Neural progenitor cell (in vitro differentiated cells): Measurements from ENCODE around the gene KAZN. TPM values are rescaled to one million over a fixed set of nuclear protein-coding genes. Genes with fewer than 3 reads are reported as not detected.

Experiments used
- DNase-seq: peaks from one replicate; pipeline ENCODE4 v3.0.0-alpha.2; 2016; ENCODE audit warnings: low spot score
- H2AFZ ChIP-seq: fragments of 200-600 bp; sonication (generic); replicated peaks from 2 replicates; pipeline ENCODE4 v1.6.1; 2016; ENCODE audit warnings: antibody characterized with exemption
- H3F3A ChIP-seq: fragments of 200-600 bp; sonication (generic); 2 replicates; pipeline ENCODE4 v1.6.1; 2016; ENCODE audit warnings: antibody characterized with exemption, low read depth
- H3K27ac ChIP-seq: fragments of 200-600 bp; sonication (generic); 2 replicates; pipeline ENCODE4 v1.5.1; 2016; ENCODE audit warnings: mild to moderate bottlenecking
- H3K27me3 ChIP-seq: fragments of 200-600 bp; sonication (generic); 2 replicates; pipeline ENCODE4 v1.6.1; 2016; ENCODE audit warnings: mild to moderate bottlenecking, moderate library complexity
- H3K36me3 ChIP-seq: fragments of 200-600 bp; sonication (generic); 2 replicates; pipeline ENCODE4 v1.5.1; 2016
- H3K4me1 ChIP-seq: fragments of 200-600 bp; sonication (generic); 2 replicates; pipeline ENCODE4 v1.6.1; 2016; ENCODE audit warnings: mixed run types
- H3K4me2 ChIP-seq: fragments of 200-600 bp; sonication (generic); 2 replicates; pipeline ENCODE4 v1.6.1; 2016
- H3K4me3 ChIP-seq: fragments of 200-600 bp; sonication (generic); 2 replicates; pipeline ENCODE4 v1.5.1; 2016
- H3K79me2 ChIP-seq: fragments of 200-600 bp; sonication (generic); 2 replicates; pipeline ENCODE4 v1.6.1; 2016; ENCODE audit warnings: low read depth
- H3K9ac ChIP-seq: fragments of 200-600 bp; sonication (generic); 2 replicates; pipeline ENCODE4 v1.6.1; 2016
- H3K9me3 ChIP-seq: fragments of 200-600 bp; sonication (generic); 2 replicates; pipeline ENCODE4 v1.5.1; 2016; ENCODE audit warnings: low read depth
- H4K20me1 ChIP-seq: fragments of 200-600 bp; sonication (generic); 2 replicates; pipeline ENCODE4 v1.6.1; 2016; ENCODE audit warnings: low read depth
- H3K27ac Mint-ChIP-seq: 3 replicates; pipeline ENCODE4 v1.8.0; 2021; ENCODE audit warnings: mixed read lengths
- H3K27me3 Mint-ChIP-seq: 2 replicates; pipeline ENCODE4 v1.8.0; 2022; ENCODE audit warnings: low read depth, mild to moderate bottlenecking, inconsistent platforms, moderate library complexity, mixed read lengths; ENCODE audit not compliant: insufficient read depth
- H3K36me3 Mint-ChIP-seq: 3 replicates; pipeline ENCODE4 v1.8.0; 2021; ENCODE audit warnings: mixed read lengths
- H3K4me1 Mint-ChIP-seq: 3 replicates; pipeline ENCODE4 v1.8.0; 2021; ENCODE audit warnings: mixed read lengths
- H3K4me3 Mint-ChIP-seq: 3 replicates; pipeline ENCODE4 v1.8.0; 2021; ENCODE audit warnings: mild to moderate bottlenecking, moderate library complexity, mixed read lengths
- H3K9me3 Mint-ChIP-seq: 3 replicates; pipeline ENCODE4 v1.8.0; 2020; ENCODE audit warnings: mixed read lengths
- EZH2 ChIP-seq: fragments of 200-600 bp; sonication (generic); IDR thresholded peaks from 2 replicates; pipeline ENCODE4 v1.6.1; 2017; ENCODE audit warnings: antibody characterized with exemption, mild to moderate bottlenecking, moderate library complexity
- EZH2phosphoT487 ChIP-seq: fragments of 200-600 bp; sonication (generic); IDR thresholded peaks from 2 replicates; pipeline ENCODE4 v1.6.1; 2017; ENCODE audit warnings: antibody characterized with exemption
- total RNA-seq: library from RNA; depleted of rRNA; stranded (reverse); fragments of >200 nt; gene quantifications from 2 replicates; pipeline ENCODE4 v1.2.3, GENCODE V29; 2015; ENCODE audit warnings: low replicate concordance
- TF ChIP-seq, protein P1 (sequence below): fragments of 200-600 bp; sonication (generic); IDR thresholded peaks from 2 replicates; pipeline ENCODE4 v1.5.1; 2017; ENCODE audit warnings: antibody characterized with exemption, mild to moderate bottlenecking

KAZN gene
- total RNA-seq, 1 donor from 2014 or later: 6.1 TPM

DNA sequence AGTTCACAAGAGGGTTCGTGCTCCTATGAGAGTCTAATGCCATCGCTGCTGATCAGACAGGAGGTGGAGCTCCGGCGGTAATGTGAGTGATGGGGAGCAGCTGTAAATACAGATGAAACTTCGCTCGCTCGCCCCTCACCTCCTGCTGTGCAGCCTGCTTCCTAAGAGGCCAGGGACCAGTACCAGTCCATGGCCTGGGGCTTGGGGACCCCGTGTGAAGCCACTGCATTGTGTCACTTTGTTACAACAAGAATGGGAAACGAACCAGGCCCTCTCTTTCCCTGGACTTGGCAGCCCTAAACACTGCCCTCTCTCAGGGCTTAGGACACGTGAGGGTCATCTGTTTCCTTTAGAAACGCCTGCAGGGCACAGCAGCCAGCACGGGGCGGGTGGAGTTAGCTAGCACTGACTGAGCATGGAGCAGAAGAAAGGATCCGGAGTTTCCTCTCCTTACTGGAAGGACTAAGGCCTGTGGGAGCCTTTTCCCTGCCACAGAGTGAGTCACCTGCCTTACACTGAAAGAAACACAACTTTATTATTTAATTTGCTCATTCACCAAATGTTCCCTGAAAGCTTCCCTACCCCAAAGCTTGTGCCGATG, 369.9 kb downstream of the KAZN start:
- Mint-ChIP-seq H3K27ac (no peak overlapping the region), H3K27me3 (peaks cover 6% of the 10 kb centered on the region), H3K36me3 (peaks cover 14% of the 10 kb centered on the region), H3K4me3 (no peak overlapping the region), H3K9me3 (peaks cover 6% of the 10 kb centered on the region), H3K4me1 (peaks cover 35% of the 10 kb centered on the region)
- H3K9ac ChIP-seq: no peak overlapping the region
- no peak overlapping the region for H3K4me2 ChIP-seq
- H3K36me3 ChIP-seq: no peaks in the 10 kb centered on the region
- peak; percentile 47 for DNase-seq
- TF ChIP-seq EZH2: no peak
- no peak for TF ChIP-seq EZH2phosphoT487
- TF ChIP-seq, protein P1, sequence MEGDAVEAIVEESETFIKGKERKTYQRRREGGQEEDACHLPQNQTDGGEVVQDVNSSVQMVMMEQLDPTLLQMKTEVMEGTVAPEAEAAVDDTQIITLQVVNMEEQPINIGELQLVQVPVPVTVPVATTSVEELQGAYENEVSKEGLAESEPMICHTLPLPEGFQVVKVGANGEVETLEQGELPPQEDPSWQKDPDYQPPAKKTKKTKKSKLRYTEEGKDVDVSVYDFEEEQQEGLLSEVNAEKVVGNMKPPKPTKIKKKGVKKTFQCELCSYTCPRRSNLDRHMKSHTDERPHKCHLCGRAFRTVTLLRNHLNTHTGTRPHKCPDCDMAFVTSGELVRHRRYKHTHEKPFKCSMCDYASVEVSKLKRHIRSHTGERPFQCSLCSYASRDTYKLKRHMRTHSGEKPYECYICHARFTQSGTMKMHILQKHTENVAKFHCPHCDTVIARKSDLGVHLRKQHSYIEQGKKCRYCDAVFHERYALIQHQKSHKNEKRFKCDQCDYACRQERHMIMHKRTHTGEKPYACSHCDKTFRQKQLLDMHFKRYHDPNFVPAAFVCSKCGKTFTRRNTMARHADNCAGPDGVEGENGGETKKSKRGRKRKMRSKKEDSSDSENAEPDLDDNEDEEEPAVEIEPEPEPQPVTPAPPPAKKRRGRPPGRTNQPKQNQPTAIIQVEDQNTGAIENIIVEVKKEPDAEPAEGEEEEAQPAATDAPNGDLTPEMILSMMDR: no peak
- no peaks in the 10 kb centered on the region for H4K20me1 ChIP-seq
- no peak overlapping the region for H3K4me3 ChIP-seq
- H3K4me1 ChIP-seq: peaks cover 10% of the 10 kb centered on the region
- no peaks in the 10 kb centered on the region for H3K9me3 ChIP-seq
- no peaks in the 10 kb centered on the region for H3F3A ChIP-seq
- H2AFZ ChIP-seq: no peak overlapping the region
- H3K27ac ChIP-seq: peak overlapping the region; percentile 1
- no peaks in the 10 kb centered on the region for H3K27me3 ChIP-seq
- H3K79me2 ChIP-seq: no peaks in the 10 kb centered on the region

DNA sequence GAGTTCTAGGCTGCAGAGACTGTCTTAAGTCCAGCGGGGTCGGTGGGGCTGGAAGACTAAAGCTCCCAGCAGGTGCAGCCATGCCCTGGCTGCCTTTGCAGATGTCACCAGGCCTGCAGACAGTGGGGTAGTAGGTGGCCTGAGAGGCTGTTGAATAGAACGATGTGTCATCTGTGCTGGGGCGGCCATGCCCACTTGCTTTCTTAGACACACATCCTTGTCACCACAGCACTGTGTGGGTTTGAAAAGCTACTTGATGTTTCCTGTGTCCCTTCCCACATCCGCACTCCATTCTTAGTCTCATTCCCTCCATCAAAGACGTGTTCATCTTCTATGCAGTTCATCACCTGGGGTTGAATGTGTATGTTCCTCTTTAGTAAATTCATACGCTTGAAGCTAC, 370.5 kb downstream of the KAZN start:
- Histone ChIP-seq H3K4me2 (no peak overlapping the region), H3K4me3 (no peak overlapping the region), H3K9ac (no peak overlapping the region)

DNA sequence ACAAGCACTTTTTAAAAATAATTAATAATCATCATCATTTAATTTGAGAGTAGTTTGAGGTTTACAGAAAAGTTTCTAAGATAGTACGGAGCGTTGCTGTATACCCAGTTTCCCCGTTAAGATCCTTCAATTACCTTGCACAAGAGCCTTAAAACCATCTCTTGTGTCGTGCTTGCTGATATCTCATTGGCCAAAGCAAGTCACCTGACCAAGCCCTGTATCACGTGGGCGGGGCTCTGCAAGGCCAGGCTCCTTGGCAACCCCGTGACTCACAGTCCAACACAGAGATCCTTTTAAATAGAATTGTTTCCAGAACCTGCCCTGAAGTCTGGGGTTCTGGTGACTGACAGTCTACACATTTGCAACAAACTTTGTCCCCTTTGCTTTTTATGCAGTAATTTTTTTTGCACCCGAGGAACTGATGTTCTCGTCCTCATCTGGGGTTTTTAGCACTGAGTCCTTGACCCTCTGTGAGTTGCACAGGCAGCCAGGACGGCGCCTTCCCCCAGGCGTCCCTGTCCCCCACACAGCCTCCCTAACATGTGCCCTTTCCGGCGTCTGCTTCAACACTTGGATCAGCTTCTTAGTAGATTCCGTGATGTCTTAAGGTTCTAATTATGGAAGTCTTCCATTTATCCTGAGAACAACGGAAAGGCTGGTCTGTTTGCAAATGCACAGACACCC, 371.8 kb downstream of the KAZN start:
- peaks cover 10% of the 10 kb centered on the region for H3K4me1 ChIP-seq
- no peaks in the 10 kb centered on the region for H3K27me3 ChIP-seq
- Mint-ChIP-seq H3K27ac (peak overlapping the region; percentile 13), H3K36me3 (peaks cover 8% of the 10 kb centered on the region), H3K4me1 (peaks cover 41% of the 10 kb centered on the region), H3K27me3 (peaks cover 6% of the 10 kb centered on the region), H3K9me3 (peaks cover 9% of the 10 kb centered on the region), H3K4me3 (no peak overlapping the region)
- H3K27ac ChIP-seq: no peak overlapping the region
- no peaks in the 10 kb centered on the region for H3K36me3 ChIP-seq
- DNase-seq: peak; percentile 29
- TF ChIP-seq, protein P1: no peak
- TF ChIP-seq EZH2: no peak
- H3K4me2 ChIP-seq: no peak overlapping the region
- H3K9ac ChIP-seq: no peak overlapping the region
- no peak overlapping the region for H3K4me3 ChIP-seq
- H3K79me2 ChIP-seq: no peaks in the 10 kb centered on the region
- H2AFZ ChIP-seq: no peak overlapping the region
- no peaks in the 10 kb centered on the region for H3K9me3 ChIP-seq
- H4K20me1 ChIP-seq: no peaks in the 10 kb centered on the region
- H3F3A ChIP-seq: no peaks in the 10 kb centered on the region

More for the DNA sequence above, 370.5 kb downstream of the KAZN start:
- Histone ChIP-seq H3K4me1 (peaks cover 10% of the 10 kb centered on the region), H3K9me3 (no peaks in the 10 kb centered on the region), H2AFZ (no peak overlapping the region), H3K36me3 (no peaks in the 10 kb centered on the region), H3F3A (no peaks in the 10 kb centered on the region), H3K27ac (peak overlapping the region; percentile 1), H4K20me1 (no peaks in the 10 kb centered on the region), H3K79me2 (no peaks in the 10 kb centered on the region), H3K27me3 (no peaks in the 10 kb centered on the region)
- Mint-ChIP-seq H3K27ac (peak overlapping the region; percentile 7), H3K4me3 (peak overlapping the region; percentile 50), H3K27me3 (peaks cover 6% of the 10 kb centered on the region), H3K4me1 (peaks cover 35% of the 10 kb centered on the region), H3K36me3 (peaks cover 8% of the 10 kb centered on the region), H3K9me3 (peaks cover 9% of the 10 kb centered on the region)
- peak; percentile 27 for DNase-seq
- TF ChIP-seq, protein P1: no peak
- TF ChIP-seq EZH2phosphoT487 (no peak), EZH2 (no peak)
